HG02798 (cell line): ENCODE measurements around the gene IER5L.
"Not testable (repeated sequence)": the region's sequence is repeated elsewhere in the genome, so short reads cannot be mapped to it uniquely, and the experiment has no call there.

Experiments
- ATAC-seq: cut with Tn5 transposase; IDR thresholded peaks from one replicate; pipeline ENCODE4 v1.9.1; 2021; ENCODE audit warnings: mild to moderate bottlenecking; ENCODE audit not compliant: unreplicated experiment, poor library complexity

IER5L gene

DNA sequence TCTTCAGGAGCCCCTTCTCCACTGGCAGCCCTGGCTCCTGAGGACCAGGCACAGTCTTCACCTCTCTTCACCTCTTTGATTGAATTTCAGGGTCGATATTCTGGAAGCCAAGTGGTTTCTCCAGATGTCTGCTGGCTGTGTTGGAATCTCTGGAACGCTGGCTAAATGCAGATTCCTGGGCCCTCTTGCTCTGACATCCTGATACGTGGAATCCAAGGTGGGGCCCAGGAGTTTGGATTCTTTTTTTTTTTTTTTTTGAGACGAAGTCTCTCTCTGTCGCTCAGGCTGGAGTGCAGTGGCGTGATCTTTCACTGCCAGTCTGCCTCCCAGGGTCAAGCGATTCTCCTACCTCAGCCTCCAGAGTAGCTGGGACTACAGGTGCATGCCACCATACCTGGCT is 26.8 kb upstream of the IER5L start:
- no peak for ATAC-seq

DNA sequence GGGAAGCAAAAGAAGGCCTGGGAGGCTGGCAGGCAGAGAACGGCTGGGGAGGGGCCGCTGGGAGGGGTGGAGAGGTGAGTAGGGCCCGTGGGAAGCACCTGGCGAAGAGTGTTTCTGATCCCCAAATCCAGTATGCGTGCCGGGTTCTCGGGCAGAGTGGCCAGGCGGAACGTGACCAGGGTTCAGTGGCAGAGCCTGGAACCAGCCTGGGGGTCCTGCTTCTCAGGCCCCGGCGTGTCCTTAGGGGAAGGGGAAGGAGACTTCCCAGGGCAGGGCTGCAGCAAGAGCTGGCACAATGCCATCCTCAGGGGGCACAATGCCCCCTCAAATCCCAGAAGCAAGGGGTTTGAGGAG is 25.5 kb upstream of the IER5L start:
- no peak for ATAC-seq

GRCh38 chr9:129202613-129203555 is 24.8 kb upstream of the IER5L start:
- peak; percentile 88 for ATAC-seq

GRCh38 chr9:129201866-129202265 is 23.8 kb upstream of the IER5L start:
- ATAC-seq = no peak

DNA sequence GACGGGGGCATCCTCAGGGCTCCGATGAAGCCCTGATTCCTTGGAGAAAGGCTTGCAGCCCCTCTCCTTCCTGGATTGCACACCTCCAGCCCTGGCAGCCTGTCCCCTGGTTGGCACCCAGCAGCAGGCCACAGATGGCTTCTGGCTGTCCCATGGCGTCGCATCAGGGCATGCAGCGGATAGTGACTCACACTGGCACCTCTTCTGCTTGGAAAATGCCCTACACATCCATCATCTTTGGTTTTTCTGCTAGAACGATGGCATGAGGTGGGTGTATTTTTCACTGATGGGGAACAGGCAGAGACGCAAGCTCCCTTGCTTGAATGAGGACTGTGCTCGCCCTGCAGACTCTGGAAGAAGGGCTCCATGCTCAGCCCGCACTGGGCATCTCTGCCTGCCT is 23.2 kb upstream of the IER5L start:
- no peak for ATAC-seq

- ATAC-seq = no peak
Observed at GRCh38 chr9:129200255-129200654, 22.2 kb upstream of the IER5L start.

- no peak for ATAC-seq
Observed at GRCh38 chr9:129199044-129199435, 21.0 kb upstream of the IER5L start.

- no peak for ATAC-seq
Observed at GRCh38 chr9:129198319-129199043, 20.4 kb upstream of the IER5L start.

- no peak for ATAC-seq
Observed at GRCh38 chr9:129197978-129198318, 19.9 kb upstream of the IER5L start.

DNA sequence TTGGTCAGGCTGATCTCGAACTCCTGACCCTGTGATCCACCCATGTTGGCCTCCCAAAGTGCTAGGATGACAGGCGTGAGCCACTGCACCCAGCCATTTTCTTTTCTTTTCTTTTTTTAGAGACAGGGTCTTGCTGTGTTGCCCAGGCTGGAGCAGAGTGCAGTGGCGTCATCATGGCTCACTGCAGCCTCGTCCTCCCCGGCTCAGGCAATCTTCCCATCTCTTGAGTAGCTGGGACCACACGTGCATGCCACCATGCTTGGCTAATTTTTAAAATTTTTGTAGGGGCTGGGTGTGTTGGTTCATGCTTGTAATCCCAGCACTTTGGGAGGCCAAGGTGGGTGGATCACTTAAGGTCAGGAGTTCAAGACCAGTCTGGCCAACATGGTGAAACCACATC is 19.0 kb upstream of the IER5L start:
- not testable (repeated sequence) for ATAC-seq

- no peak for ATAC-seq
Observed at GRCh38 chr9:129195606-129196005, 17.5 kb upstream of the IER5L start.

GRCh38 chr9:129194221-129194620 is 16.2 kb upstream of the IER5L start:
- no peak for ATAC-seq

DNA sequence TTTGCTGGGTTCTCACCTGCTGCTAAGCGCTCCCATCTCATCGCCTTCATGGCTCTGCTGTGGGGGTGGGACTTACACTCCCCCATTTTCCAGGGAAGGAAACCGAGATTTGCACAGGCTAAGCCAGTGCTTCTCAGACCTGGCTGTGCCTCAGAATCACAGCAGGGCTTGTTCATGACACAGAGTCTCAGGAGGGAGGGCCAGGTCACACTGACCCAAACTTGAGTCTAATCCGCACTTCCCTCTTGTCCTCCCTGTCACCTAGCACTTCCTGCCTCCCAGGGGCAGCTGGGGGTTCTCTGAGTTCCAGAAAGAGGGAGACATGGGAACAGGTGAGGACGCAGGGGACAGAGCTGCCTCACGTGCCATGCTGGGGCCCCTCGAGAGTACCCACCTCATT is 15.6 kb upstream of the IER5L start:
- ATAC-seq = no peak

DNA sequence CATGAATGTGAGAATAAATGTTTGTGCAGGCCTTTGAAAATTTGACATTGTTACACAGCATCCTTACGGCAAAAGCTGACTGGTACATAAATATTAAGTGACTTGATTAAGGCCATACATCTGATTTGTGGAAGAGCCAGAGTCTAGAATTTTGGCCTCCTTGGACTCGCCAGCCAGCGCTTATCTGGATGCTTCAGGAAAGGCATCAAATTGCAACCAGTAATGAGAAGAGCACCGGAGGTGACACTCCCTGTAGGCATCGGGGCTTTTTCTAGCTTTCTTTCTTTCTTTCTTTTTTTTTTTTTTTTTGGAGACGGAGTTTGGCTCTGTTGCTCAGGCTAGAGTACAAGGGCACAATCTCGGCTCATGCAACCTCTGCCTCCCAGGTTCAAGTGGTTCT is 13.2 kb upstream of the IER5L start:
- no peak for ATAC-seq

DNA sequence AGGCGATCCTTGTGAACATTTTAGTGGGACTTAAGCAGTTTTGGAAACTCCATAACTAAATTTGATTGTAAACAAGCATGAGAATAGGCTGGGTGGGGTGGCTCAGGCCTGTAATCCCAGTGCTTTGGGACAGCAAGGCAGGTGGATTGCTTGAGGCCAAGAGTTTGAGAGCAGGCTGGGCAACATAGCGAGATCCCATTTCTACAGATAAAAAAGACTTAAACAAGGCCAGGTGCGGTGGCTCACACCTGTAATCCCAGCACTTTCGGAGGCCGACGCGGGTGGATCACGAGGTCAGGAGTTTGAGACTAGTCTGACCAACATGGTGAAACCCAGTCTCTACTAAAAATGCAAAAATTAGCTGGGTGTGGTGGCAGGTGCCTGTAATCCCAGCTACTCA is 11.9 kb upstream of the IER5L start:
- ATAC-seq = not testable (repeated sequence)

DNA sequence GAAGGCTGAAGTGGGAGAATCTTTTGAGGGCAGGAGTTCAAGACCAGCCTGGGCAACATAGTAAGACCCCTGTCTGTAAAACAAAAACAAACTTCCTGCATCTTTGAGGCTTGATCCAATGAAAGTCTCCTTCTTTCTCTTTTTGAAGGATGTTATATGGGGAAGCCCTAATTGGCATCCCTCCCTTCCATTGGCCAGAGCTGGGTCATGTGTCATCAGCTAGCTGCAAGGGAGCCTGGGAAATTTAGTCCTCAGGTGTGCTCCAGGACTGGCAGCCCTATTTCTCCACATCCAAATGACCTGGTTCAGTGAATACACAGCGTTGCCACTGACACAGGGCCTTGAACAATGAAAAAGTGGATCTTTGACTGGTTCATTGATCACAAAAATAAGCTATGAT is 9.0 kb upstream of the IER5L start:
- no peak for ATAC-seq

DNA sequence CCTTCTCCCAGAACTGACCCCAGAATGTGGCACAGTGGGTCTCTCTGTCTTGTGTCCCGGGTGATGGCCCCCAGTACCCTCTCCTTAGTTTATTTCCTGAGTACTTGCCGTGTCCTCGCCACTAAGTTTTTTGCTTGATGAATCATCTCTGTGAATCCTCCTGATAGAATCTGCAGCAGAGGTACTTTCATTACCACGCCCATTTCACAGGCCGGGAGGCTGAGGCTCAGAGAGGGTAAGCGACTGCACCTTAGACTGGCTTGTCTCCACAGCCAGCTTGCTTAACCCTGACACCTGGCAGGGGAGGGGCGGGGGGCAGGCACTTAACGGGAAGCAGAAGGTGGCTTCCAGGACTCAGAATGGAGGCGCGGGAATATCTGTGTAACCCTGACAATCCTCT is 7.9 kb upstream of the IER5L start:
- no peak for ATAC-seq

DNA sequence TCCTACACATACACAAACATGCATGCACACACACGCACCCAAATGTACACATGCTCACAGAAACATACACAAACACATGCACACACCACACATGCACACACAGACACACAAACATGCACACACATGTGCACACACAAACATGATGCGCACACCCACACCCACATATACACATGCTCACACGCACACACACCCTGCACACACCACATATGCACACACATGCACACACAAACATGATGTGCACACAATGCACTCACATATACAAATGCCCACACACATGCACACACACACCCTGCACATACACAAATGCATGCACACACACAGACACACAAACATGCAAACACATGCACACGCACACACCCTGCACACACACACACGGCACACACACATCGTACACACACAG is 7.3 kb upstream of the IER5L start:
- no peak for ATAC-seq

DNA sequence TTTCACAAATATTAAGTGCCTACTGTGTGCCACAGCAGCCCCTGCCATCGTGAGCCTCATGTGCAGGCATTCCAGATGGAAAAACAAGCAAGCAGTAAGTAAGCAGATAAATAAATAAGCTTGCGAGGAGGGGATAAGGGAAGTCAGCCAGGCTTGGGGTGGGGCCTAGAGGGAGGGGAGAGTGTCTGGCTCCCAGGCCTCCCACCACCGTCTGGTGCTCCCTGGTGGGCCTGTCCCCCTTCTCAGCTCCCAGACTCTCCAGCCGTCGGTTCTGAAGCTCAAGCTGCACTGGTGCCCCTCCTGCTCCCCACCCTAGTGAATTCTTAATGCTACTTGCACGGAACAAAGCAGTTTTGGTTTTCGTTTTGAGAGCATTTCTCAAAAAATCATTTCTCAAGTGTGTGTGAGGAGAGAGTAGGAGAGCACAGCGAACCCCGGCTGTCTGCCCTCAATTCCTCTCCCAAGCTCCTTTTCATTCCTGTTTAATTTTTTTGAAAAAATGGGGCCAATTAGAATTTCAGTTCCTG is 6.6 kb upstream of the IER5L start:
- no peak for ATAC-seq

DNA sequence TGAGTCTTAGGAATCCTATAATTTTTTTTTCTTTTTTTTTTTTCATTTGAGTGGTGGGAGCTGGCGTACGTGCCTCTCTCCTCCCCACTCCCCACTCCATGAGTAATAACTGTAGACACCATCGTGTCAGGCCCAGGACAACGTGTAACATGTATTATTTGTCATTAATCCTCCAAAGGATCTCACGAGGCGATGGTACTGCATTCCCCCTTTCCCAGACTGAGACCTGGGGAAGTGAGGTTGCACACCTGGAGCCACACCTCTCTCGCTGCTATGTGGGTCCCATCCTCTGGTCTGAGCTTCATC is 6.1 kb upstream of the IER5L start:
- no peak for ATAC-seq

- no peak for ATAC-seq
Observed at GRCh38 chr9:129183495-129184218, 5.6 kb upstream of the IER5L start.
